Liver (tissue), 9 donors: ENCODE measurements around the gene PSG2. TPM values are rescaled to one million over a fixed set of nuclear protein-coding genes. Genes with fewer than 3 reads are reported as not detected.
"Not testable (repeated sequence)": the region's sequence is repeated elsewhere in the genome, so short reads cannot be mapped to it uniquely, and the experiment has no call there.

ENCODE experiments used
- DNase-seq: peaks from one replicate; pipeline ENCODE4 v3.0.0-alpha.2; 2017; ENCODE audit warnings: low spot score
- H3K27ac ChIP-seq, 2 donors: one replicate each; pipeline ENCODE4 v1.7.0; 2013; ENCODE audit warnings: inconsistent platforms in 2 of 2, low read length in 2 of 2, control low read depth in 1 of 2, low read depth in 1 of 2, mild to moderate bottlenecking in 1 of 2
- H3K27me3 ChIP-seq, 4 donors: one replicate each; pipeline versions ENCODE4 v1.6.1 to v1.7.0; 2013; ENCODE audit warnings: low read length in 3 of 4, inconsistent platforms in 1 of 4, mild to moderate bottlenecking in 1 of 4, moderate library complexity in 1 of 4; ENCODE audit not compliant: control insufficient read depth in 4 of 4, insufficient read depth in 4 of 4
- H3K36me3 ChIP-seq, 4 donors: one replicate each; pipeline versions ENCODE4 v1.6.1 to v1.7.0; 2013; ENCODE audit warnings: low read length in 3 of 4, mild to moderate bottlenecking in 3 of 4, low read depth in 1 of 4, moderate library complexity in 1 of 4; ENCODE audit not compliant: control insufficient read depth in 4 of 4, insufficient read depth in 3 of 4
- H3K4me1 ChIP-seq, 4 donors: one replicate each; pipeline versions ENCODE4 v1.6.1 to v1.7.0; 2013; ENCODE audit warnings: low read length in 3 of 4, mild to moderate bottlenecking in 3 of 4, moderate library complexity in 1 of 4; ENCODE audit not compliant: control insufficient read depth in 4 of 4, insufficient read depth in 4 of 4
- H3K4me3 ChIP-seq, 3 donors: one replicate each; pipeline versions ENCODE4 v1.6.1 to v1.7.0; 2013; ENCODE audit warnings: low read length in 3 of 3, control low read depth in 1 of 3, low read depth in 1 of 3, mild to moderate bottlenecking in 1 of 3
- H3K9ac ChIP-seq, 2 donors: one replicate each; pipeline ENCODE4 v1.7.0; 2013; ENCODE audit warnings: low read length in 2 of 2, mild to moderate bottlenecking in 2 of 2, moderate library complexity in 2 of 2, control low read depth in 1 of 2, low read depth in 1 of 2
- H3K9me3 ChIP-seq, 4 donors: one replicate each; pipeline versions ENCODE4 v1.6.1 to v1.7.0; 2013; ENCODE audit warnings: low read length in 3 of 4; ENCODE audit not compliant: control insufficient read depth in 4 of 4
- polyA plus RNA-seq, 2 donors: library from polyadenylated mRNA; stranded (reverse) in 1 of 2; unstranded in 1 of 2; fragments of 200-250 nt in 1 of 2; fragments of >200 nt in 1 of 2; fragmentation: Nextera tagmentation in 1 of 2; extraction: Ambion mirVana in 1 of 2; gene quantifications; one replicate each; pipeline versions ENCODE4 v1.2.1 to v1.2.3, GENCODE V29; 2013 to 2015
- total RNA-seq, 2 donors: library from RNA; depleted of rRNA; stranded (reverse); fragments of >200 nt; gene quantifications; one replicate each; pipeline ENCODE4 v1.2.3, GENCODE V29; 2014
- donor health status: healthy.
- donor health status: healthy.
- donor health status: healthy.
- donor health status: healthy.
- donor health status: healthy.

PSG2 gene
- total and polyA plus RNA-seq, 4 donors, result not detected

- H3K9ac ChIP-seq, H3K36me3 ChIP-seq, H3K4me1 ChIP-seq, DNase-seq, H3K4me3 ChIP-seq, H3K27ac ChIP-seq, H3K9me3 ChIP-seq, H3K27me3 ChIP-seq: not testable (repeated sequence)
These were observed 62.9 kb downstream of the PSG2 start for GRCh38 chr19:43019588-43019987.

Other genes with a start within 250 kb of the PSG2 start
- not detected for gene PSG1, start 203.0 kb downstream of the PSG2 start, total RNA-seq
- not detected for gene PSG1, start 203.0 kb downstream of the PSG2 start, polyA plus RNA-seq
- gene PSG6, start 164.8 kb downstream of the PSG2 start, total RNA-seq, result not detected
- not detected for gene PSG6, start 164.8 kb downstream of the PSG2 start, polyA plus RNA-seq
- gene PSG7, start 145.5 kb downstream of the PSG2 start, total RNA-seq, result not detected
- not detected for gene PSG7, start 145.5 kb downstream of the PSG2 start, polyA plus RNA-seq
- gene PSG11, start 56.2 kb downstream of the PSG2 start, total RNA-seq, result not detected
- gene PSG11, start 56.2 kb downstream of the PSG2 start, polyA plus RNA-seq, result not detected
- gene PSG5, start 103.8 kb upstream of the PSG2 start, total RNA-seq, result not detected
- not detected for gene PSG5, start 103.8 kb upstream of the PSG2 start, polyA plus RNA-seq
- gene PSG4, start 122.9 kb upstream of the PSG2 start, total RNA-seq, result not detected
- not detected for gene PSG4, start 122.9 kb upstream of the PSG2 start, polyA plus RNA-seq
- gene PSG9, start 186.8 kb upstream of the PSG2 start, total RNA-seq, result not detected
- gene PSG9, start 186.8 kb upstream of the PSG2 start, polyA plus RNA-seq, result not detected